ENCODE data around the gene DNAH17.
A peak's percentile ranks its signal among the peaks of the same experiment; 100 is the strongest.

Gene DNAH17

GRCh38 chr17:78409191-78409928, 167.8 kb downstream of the DNAH17 start (continued):
- TF ChIP-seq ZNF416 (tag by site-specific recombination; IDR thresholded peaks at IDR 0.05) (no peak), ZNF140 (tag by site-specific recombination; IDR thresholded peaks at IDR 0.05) (no peak), HIC1 (tag by site-specific recombination; IDR thresholded peaks at IDR 0.05) (no peak), ELK4 (IDR thresholded peaks at IDR 0.05; ENCODE audit: borderline replicate concordance, low read depth, low read length) (no peak), MZF1 (tag by site-specific recombination; IDR thresholded peaks at IDR 0.05; ENCODE audit: borderline replicate concordance) (no peak), ZNF791 (tag by site-specific recombination; IDR thresholded peaks at IDR 0.05) (no peak), ZSCAN30 (tag by site-specific recombination; IDR thresholded peaks at IDR 0.05) (no peak), PBX3 (CRISPR knock-in tag; IDR thresholded peaks at IDR 0.05) (no peak), ZNF324 (tag by site-specific recombination; IDR thresholded peaks at IDR 0.05) (no peak), ZNF175 (tag by site-specific recombination; IDR thresholded peaks at IDR 0.05) (no peak), ZNF571 (tag by site-specific recombination; IDR thresholded peaks at IDR 0.05) (no peak), ZNF2 (tag by site-specific recombination; IDR thresholded peaks at IDR 0.05) (no peak), KLF1 (tag by site-specific recombination; IDR thresholded peaks at IDR 0.05) (peak; percentile 99), ZNF10 (tag by site-specific recombination; IDR thresholded peaks at IDR 0.05) (no peak), SP3 (tag by site-specific recombination; IDR thresholded peaks at IDR 0.05) (no peak), REST (tag by site-specific recombination; IDR thresholded peaks at IDR 0.05) (no peak), ZBTB8A (tag by site-specific recombination; IDR thresholded peaks at IDR 0.05) (peak; percentile 38), ZNF830 (tag by site-specific recombination; IDR thresholded peaks at IDR 0.05; ENCODE audit: low read depth) (no peak), ZNF530 (tag by site-specific recombination; IDR thresholded peaks at IDR 0.05; ENCODE audit: low read depth) (no peak), ZNF280D (tag by site-specific recombination; IDR thresholded peaks at IDR 0.05) (no peak), ZNF311 (tag by site-specific recombination; IDR thresholded peaks at IDR 0.05; ENCODE audit: borderline replicate concordance) (no peak), MEIS1 (CRISPR knock-in tag; IDR thresholded peaks at IDR 0.05; ENCODE audit: borderline replicate concordance) (no peak), ZNF404 (tag by site-specific recombination; IDR thresholded peaks at IDR 0.05) (no peak), ZNF654 (tag by site-specific recombination; IDR thresholded peaks at IDR 0.05; ENCODE audit: low read depth) (no peak), ZSCAN4 (tag by site-specific recombination; IDR thresholded peaks at IDR 0.05) (no peak)
- TF ChIP-seq, protein P1, sequence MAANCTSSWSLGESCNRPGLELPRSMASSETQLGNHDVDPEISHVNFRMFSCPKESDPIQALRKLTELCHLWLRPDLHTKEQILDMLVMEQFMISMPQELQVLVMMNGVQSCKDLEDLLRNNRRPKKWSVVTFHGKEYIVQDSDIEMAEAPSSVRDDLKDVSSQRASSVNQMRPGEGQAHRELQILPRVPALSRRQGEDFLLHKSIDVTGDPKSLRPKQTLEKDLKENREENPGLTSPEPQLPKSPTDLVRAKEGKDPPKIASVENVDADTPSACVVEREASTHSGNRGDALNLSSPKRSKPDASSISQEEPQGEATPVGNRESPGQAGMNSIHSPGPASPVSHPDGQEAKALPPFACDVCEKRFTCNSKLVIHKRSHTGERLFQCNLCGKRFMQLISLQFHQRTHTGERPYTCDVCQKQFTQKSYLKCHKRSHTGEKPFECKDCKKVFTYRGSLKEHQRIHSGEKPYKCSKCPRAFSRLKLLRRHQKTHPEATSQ (tag by site-specific recombination; IDR thresholded peaks at IDR 0.05): no peak

Data from HEK293 (cell line).